Fibroblast of pulmonary artery (primary cell): ENCODE data around the gene ZNF625.

Experiments used
- DNase-seq: peaks from one replicate; pipeline ENCODE4 v3.0.0-alpha.2; 2010; ENCODE audit warnings: low read depth
- H3K4me3 ChIP-seq: replicated peaks from 2 replicates; pipeline ENCODE4 v1.5.1; 2011; ENCODE audit warnings: low read depth, mild to moderate bottlenecking, control low read depth, low read length, moderate library complexity
- CTCF ChIP-seq: IDR thresholded peaks from 2 replicates; pipeline ENCODE4 v1.5.1; 2011; ENCODE audit warnings: mild to moderate bottlenecking, control low read depth, low read length, inconsistent platforms; ENCODE audit errors: missing control alignments

ZNF625 gene

GRCh38 chr19:12139269-12139668 is 17.3 kb downstream of the ZNF625 start:
- TF ChIP-seq CTCF: no peak
- DNase-seq: no peak

GRCh38 chr19:12137221-12137940 is 19.2 kb downstream of the ZNF625 start:
- DNase-seq: no peak
- peak; percentile 13 for TF ChIP-seq CTCF
- no peak overlapping the region for H3K4me3 ChIP-seq

More at GRCh38 chr19:12139269-12139668, 17.3 kb downstream of the ZNF625 start:
- H3K4me3 ChIP-seq: peak overlapping the region; percentile 89

- no peak for TF ChIP-seq CTCF
- no peak overlapping the region for H3K4me3 ChIP-seq
- DNase-seq: no peak
Observed at GRCh38 chr19:12133069-12133468, 23.5 kb downstream of the ZNF625 start.

GRCh38 chr19:12126707-12127106 is 29.8 kb downstream of the ZNF625 start:
- peak; percentile 30 for DNase-seq
- no peak overlapping the region for H3K4me3 ChIP-seq
- peak; percentile 42 for TF ChIP-seq CTCF

GRCh38 chr19:12117201-12117970 is 39.1 kb downstream of the ZNF625 start:
- no peak for DNase-seq
- TF ChIP-seq CTCF: no peak

GRCh38 chr19:12113121-12113520 is 43.4 kb downstream of the ZNF625 start:
- TF ChIP-seq CTCF: no peak
- no peak overlapping the region for H3K4me3 ChIP-seq
- no peak for DNase-seq

More at GRCh38 chr19:12117201-12117970, 39.1 kb downstream of the ZNF625 start:
- H3K4me3 ChIP-seq: no peak overlapping the region

DNA sequence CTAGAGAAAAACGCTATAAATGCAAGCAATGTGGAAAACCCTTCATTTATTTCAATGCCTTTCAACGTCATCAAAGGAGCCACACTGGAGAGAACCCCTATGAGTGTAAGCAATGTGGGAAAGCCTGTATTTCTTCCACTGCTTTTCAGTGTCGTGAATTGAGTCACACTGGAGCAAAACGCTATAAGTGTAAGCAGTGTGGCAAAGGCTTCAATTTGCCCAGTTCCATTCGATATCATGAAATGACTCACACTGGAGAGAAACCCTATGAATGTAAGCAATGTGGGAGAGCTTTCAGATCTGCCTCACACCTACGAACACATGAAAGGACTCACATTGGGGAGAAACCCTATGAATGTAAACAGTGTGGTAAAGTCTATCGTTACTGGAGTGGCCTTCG is 43.8 kb downstream of the ZNF625 start:
- DNase-seq: no peak
- no peak for TF ChIP-seq CTCF
- H3K4me3 ChIP-seq: no peak overlapping the region
